Panc1 (cell line): ENCODE measurements around the gene FRMD4A.

Experiments used
- POLR2AphosphoS5 ChIP-seq: IDR thresholded peaks from 2 replicates; pipeline ENCODE4 v1.6.1; 2012; ENCODE audit warnings: mild to moderate bottlenecking, low read depth, low read length, moderate library complexity
- TF ChIP-seq, protein P1 (sequence below), 2 experiments: IDR thresholded peaks; 2 replicates each; pipeline ENCODE4 v1.6.1; 2011 to 2012; ENCODE audit warnings: low read depth in 2 of 2, control low read depth in 1 of 2, low read length in 1 of 2, mild to moderate bottlenecking in 1 of 2, moderate library complexity in 1 of 2; ENCODE audit not compliant: insufficient read depth in 1 of 2

DNA sequence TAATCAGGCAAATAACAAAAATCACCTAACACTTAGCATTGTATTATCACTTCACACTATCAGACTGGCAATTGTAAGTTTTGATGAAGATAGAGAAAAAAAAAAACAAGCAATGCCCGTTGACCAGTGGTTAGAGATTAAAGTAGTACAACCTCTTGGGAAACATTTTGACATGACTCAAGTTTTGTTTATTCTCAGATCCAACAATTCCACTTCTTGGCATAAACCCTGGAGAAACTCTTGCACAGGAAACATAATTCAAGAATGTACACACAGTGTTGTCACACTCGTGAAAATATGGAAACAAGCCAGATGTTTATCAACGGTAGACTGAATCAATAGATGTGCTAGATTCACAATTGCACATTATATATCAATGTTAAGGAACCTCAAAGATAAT, 37.2 kb downstream of the FRMD4A start:
- TF ChIP-seq POLR2AphosphoS5: no peak
- TF ChIP-seq, protein P1, sequence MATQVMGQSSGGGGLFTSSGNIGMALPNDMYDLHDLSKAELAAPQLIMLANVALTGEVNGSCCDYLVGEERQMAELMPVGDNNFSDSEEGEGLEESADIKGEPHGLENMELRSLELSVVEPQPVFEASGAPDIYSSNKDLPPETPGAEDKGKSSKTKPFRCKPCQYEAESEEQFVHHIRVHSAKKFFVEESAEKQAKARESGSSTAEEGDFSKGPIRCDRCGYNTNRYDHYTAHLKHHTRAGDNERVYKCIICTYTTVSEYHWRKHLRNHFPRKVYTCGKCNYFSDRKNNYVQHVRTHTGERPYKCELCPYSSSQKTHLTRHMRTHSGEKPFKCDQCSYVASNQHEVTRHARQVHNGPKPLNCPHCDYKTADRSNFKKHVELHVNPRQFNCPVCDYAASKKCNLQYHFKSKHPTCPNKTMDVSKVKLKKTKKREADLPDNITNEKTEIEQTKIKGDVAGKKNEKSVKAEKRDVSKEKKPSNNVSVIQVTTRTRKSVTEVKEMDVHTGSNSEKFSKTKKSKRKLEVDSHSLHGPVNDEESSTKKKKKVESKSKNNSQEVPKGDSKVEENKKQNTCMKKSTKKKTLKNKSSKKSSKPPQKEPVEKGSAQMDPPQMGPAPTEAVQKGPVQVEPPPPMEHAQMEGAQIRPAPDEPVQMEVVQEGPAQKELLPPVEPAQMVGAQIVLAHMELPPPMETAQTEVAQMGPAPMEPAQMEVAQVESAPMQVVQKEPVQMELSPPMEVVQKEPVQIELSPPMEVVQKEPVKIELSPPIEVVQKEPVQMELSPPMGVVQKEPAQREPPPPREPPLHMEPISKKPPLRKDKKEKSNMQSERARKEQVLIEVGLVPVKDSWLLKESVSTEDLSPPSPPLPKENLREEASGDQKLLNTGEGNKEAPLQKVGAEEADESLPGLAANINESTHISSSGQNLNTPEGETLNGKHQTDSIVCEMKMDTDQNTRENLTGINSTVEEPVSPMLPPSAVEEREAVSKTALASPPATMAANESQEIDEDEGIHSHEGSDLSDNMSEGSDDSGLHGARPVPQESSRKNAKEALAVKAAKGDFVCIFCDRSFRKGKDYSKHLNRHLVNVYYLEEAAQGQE (IDR thresholded peaks at IDR 0.05; ENCODE audit: insufficient read depth in 1 of 2, low read depth in 2 of 2, low read length in 1 of 2): no peak
